GM12875 (cell line): ENCODE data around the gene VWA5B2.

ENCODE experiments used
- H3K4me3 ChIP-seq: one replicate; pipeline ENCODE4 v1.5.1; 2011; ENCODE audit warnings: low read depth, low read length, control low read depth
- TF ChIP-seq, protein P1 (sequence below): IDR thresholded peaks from 2 replicates; pipeline ENCODE4 v1.5.1; 2011; ENCODE audit warnings: low read depth, mild to moderate bottlenecking, control low read depth, inconsistent platforms, low read length, moderate library complexity, borderline replicate concordance; ENCODE audit not compliant: insufficient read depth

Gene VWA5B2

DNA sequence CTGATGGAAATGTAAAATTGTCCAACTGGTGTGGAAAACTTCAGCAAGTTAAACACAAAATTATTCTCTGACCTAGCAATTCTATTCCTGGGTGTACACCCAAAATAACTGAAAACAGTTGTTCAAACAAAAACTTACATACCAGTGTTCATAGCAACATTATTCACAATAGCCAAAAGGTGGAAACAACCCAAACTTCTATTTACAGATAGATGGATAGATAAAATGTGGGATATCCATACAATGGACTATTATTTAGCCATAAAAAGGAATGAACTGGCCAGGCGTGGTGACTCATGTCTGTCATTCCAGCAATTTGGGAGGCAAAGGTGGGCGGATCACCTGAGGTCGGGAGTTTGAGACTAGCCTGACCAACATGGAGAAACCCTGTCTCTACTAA is 6.9 kb upstream of the VWA5B2 start:
- TF ChIP-seq, protein P1, sequence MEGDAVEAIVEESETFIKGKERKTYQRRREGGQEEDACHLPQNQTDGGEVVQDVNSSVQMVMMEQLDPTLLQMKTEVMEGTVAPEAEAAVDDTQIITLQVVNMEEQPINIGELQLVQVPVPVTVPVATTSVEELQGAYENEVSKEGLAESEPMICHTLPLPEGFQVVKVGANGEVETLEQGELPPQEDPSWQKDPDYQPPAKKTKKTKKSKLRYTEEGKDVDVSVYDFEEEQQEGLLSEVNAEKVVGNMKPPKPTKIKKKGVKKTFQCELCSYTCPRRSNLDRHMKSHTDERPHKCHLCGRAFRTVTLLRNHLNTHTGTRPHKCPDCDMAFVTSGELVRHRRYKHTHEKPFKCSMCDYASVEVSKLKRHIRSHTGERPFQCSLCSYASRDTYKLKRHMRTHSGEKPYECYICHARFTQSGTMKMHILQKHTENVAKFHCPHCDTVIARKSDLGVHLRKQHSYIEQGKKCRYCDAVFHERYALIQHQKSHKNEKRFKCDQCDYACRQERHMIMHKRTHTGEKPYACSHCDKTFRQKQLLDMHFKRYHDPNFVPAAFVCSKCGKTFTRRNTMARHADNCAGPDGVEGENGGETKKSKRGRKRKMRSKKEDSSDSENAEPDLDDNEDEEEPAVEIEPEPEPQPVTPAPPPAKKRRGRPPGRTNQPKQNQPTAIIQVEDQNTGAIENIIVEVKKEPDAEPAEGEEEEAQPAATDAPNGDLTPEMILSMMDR, result no peak
- H3K4me3 ChIP-seq, result no peak overlapping the region

DNA sequence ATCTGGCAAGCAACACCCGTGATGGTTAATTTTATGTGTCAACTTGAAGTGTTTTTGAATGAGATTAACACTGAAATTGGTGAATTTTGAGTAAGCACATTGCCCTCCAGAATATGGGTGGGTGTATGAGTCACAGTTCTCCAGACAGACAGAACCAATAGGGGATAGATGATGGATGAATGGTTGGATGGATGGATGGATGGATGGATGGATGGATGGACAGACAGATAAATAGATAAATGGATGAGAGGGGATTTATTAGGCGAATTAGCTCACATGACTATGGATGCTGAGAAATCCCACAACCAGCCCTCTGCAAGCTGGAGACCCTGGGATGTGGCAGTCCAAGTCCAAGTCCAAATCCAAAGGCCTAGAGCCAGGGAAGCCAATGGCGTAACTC is 5.4 kb upstream of the VWA5B2 start:
- no peak overlapping the region for H3K4me3 ChIP-seq
- TF ChIP-seq, protein P1, result no peak

DNA sequence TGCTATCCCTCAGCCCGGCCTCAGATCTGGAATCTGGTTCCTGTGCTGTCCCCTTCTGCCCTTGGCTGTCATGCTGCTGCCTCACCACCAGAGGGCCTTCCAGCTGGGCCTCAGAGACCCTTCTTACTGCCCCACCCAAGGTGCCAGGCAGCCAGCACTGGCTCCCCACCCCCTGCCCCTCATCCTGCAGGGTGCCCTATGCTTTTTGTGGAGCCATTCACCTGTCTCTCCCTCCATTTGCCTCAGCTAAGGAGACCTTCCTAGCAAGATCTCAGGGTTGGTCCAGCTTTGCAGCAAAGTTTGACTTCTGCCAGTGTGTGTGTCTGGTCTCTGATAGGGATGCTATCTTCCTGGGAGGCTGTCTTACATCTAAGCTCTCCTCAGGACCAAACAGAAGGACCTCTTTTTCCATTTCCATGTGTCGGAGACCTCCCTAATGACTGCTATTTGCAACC is 1.9 kb upstream of the VWA5B2 start:
- no peak overlapping the region for H3K4me3 ChIP-seq
- TF ChIP-seq, protein P1, result peak; percentile 95

DNA sequence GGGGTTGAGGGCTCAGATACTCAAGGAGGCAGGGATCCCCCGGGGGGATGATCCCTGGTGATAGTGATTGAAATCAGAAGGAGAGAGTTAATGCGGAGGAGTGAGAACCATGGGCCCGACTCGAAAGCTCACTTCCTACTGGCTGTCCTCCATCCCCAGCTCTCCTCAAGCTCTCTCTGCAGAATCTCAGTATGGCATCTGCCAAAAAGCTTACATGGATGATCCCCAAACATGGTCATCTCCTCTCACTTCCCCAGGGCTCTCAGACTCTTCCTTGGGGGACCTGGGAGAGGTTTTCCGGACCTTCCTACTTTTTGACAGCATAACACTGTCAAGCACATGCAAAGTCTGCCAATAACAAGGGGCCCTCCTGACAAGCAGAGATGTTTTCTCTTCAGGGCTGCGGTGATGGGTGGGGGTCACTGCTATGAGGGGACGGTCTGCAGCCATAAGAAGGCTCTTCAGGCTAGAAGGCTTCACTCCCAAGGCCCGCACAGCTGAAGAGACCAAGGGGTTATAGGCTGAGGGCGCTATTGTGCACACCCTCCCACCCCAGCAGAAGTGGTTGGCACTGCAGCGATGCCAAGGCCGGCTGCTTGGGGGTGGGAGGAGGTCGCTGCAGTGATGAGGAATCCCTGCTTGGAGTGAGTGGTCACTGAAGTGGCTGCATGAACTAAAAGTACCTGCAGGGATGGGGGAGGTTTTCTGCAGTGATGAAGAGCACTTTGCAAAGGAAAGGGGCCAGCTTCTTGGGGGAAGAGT is 828 bp upstream of the VWA5B2 start:
- H3K4me3 ChIP-seq, result no peak overlapping the region
- TF ChIP-seq, protein P1, result no peak

DNA sequence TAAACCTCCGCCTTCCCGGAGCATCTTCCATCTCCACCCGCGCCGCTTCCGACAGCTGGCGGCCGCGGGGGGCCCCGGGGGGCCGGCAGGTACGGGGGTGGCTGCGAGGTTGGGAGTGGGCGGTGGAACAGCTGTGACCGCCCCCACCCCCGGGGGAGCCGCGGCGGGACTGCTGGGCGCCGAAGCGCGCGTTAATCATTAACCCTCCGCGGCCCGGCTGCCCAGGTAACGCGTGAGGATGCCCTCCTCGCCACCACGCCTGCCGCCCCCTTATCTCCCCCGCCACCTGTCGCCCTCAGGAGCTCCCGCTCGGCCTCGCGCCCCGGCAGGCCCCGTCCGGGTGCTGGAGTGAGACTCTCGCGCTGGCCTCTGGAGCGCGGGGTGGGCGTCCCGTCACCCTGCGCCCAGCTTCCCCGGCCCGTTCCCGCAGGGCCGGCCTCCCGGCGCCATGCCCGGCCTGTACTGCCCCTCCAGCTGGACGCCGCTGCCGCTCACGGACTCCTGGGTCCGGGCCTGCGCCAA is 757 bp downstream of the VWA5B2 start:
- no peak overlapping the region for H3K4me3 ChIP-seq
- TF ChIP-seq, protein P1, result no peak

DNA sequence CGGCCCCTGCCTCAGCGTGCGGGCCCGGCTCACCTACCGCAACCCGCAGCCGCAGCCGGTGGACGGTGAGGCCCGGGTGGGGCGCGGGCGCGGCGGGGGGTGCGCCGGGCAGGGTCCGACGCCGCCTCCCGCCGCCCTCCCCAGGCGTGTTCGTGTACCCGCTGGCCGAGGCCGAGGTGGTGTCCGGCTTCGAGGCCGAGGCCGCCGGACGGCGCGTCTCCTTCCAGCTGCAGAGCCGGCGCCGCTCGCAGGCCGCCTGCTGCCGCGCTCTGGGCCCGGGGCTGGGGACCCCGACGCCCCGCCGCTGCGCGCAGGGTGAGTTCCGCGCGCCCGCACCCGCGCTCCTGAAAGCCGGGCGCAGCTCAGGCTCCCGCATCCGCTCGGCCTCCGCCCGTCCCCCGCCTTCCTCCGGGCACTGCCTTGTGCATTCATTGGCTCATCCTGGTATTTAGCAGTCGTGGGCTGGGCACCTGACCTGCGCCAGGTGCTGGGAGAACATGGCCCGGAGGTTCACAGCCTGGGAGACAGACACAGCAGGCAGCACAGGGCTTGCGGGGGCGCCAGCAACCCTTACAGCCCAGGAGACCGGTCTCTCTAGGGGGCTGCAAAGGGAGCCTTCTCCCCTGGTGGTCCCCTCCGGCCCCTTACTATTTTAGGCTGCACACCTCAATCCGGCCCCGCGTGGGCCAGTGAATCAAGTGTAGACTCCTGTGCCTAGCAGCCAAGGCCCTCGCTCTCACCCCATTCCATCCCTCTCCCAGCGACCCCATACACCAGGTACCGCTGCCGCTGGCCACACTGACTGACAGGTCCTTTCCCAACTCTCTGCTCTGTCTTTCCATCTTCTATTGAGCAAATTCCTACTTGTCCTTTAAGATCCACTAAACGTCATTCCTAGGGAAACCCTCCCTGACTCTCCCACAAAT is 1.5 kb downstream of the VWA5B2 start:
- TF ChIP-seq, protein P1, result no peak
- H3K4me3 ChIP-seq, result no peak overlapping the region
